ENCODE results near the gene BIRC5. TPM values are rescaled to one million over a fixed set of nuclear protein-coding genes. Genes with fewer than 3 reads are reported as not detected.
"Not testable (repeated sequence)": the region's sequence is repeated elsewhere in the genome, so short reads cannot be mapped to it uniquely, and the experiment has no call there.

BIRC5 gene
- total RNA-seq, 3 donors from 2014 or later, result 2.4 to 22.4 (median 4.7) TPM

GRCh38 chr17:78168903-78169793 lies 44.9 kb upstream of the BIRC5 start:
- DNase-seq (peak; percentile 86 to 89 (median 88)), ATAC-seq (peak; percentile 52)
- Histone ChIP-seq H3K4me1 (ENCODE audit: low read depth) (peaks cover 46% of the 10 kb centered on the region), H3K4me3 (peak overlapping the region; percentile 70), H3K36me3 (ENCODE audit: low read depth) (no peaks in the 10 kb centered on the region), H3K9me3 (no peaks in the 10 kb centered on the region)
- TF ChIP-seq CTCF (IDR thresholded peaks at IDR 0.05), result no peak
- intact Hi-C loops (cut with DNase I, micrococcal nuclease), result no loop called here

- Histone ChIP-seq H3K9me3 (no peaks in the 10 kb centered on the region), H3K4me3 (no peak overlapping the region), H3K4me1 (ENCODE audit: low read depth) (peaks cover 64% of the 10 kb centered on the region), H3K36me3 (ENCODE audit: low read depth) (no peaks in the 10 kb centered on the region)
- TF ChIP-seq CTCF (IDR thresholded peaks at IDR 0.05), result no peak
- DNase-seq (peak in 1 of 3 donors; percentile 25), ATAC-seq (no peak)
- intact Hi-C loops (cut with DNase I, micrococcal nuclease), result no loop called here
These were observed 43.1 kb upstream of the BIRC5 start for GRCh38 chr17:78170692-78171590.

- H3K9me3 ChIP-seq; H3K4me3 ChIP-seq; H3K36me3 ChIP-seq (ENCODE audit: low read depth); intact Hi-C loops (cut with DNase I, micrococcal nuclease): not testable (repeated sequence)
- ATAC-seq (peak; percentile 0), DNase-seq (peak in 1 of 3 donors; percentile 33)
- peaks cover 71% of the 10 kb centered on the region for H3K4me1 ChIP-seq (ENCODE audit: low read depth)
These were observed 42.3 kb upstream of the BIRC5 start for GRCh38 chr17:78171591-78172248.

- no peak for TF ChIP-seq CTCF (IDR thresholded peaks at IDR 0.05)
- intact Hi-C loops (cut with DNase I, micrococcal nuclease), result no loop called here
- peak; percentile 88 to 92 (median 89) for DNase-seq
- no peaks in the 10 kb centered on the region for H3K36me3 ChIP-seq (ENCODE audit: low read depth)
- ATAC-seq, result peak; percentile 51
- no peaks in the 10 kb centered on the region for H3K9me3 ChIP-seq
- no peak overlapping the region for H3K4me3 ChIP-seq
- H3K4me1 ChIP-seq (ENCODE audit: low read depth), result peaks cover 78% of the 10 kb centered on the region
These were observed 41.6 kb upstream of the BIRC5 start for GRCh38 chr17:78172249-78173051.

GRCh38 chr17:78173097-78173715 lies 40.8 kb upstream of the BIRC5 start:
- TF ChIP-seq CTCF (IDR thresholded peaks at IDR 0.05), result no peak
- ATAC-seq (no peak), DNase-seq (peak in 2 of 3 donors; percentile 29 to 59)
- Histone ChIP-seq H3K36me3 (ENCODE audit: low read depth) (no peaks in the 10 kb centered on the region), H3K4me3 (no peak overlapping the region), H3K9me3 (no peaks in the 10 kb centered on the region), H3K4me1 (ENCODE audit: low read depth) (peaks cover 81% of the 10 kb centered on the region)
- intact Hi-C loops (cut with DNase I, micrococcal nuclease), result no loop called here

All from mucosa of descending colon (tissue), 3 donors.